IPS-15b (cell line): ENCODE measurements around the gene ADSS2.
"Not testable (repeated sequence)": the region's sequence is repeated elsewhere in the genome, so short reads cannot be mapped to it uniquely, and the experiment has no call there.

Source experiments
- H3K27me3 ChIP-seq: one replicate; pipeline ENCODE4 v1.6.1; 2013; ENCODE audit warnings: low read length; ENCODE audit not compliant: control insufficient read depth, insufficient read depth
- H3K36me3 ChIP-seq: one replicate; pipeline ENCODE4 v1.6.1; 2013; ENCODE audit warnings: low read length; ENCODE audit not compliant: control insufficient read depth, insufficient read depth
- H3K4me1 ChIP-seq: one replicate; pipeline ENCODE4 v1.6.1; 2013; ENCODE audit warnings: mild to moderate bottlenecking, low read length; ENCODE audit not compliant: control insufficient read depth, insufficient read depth
- H3K4me3 ChIP-seq: one replicate; pipeline ENCODE4 v1.5.1; 2013; ENCODE audit warnings: low read depth, low read length
- H3K9ac ChIP-seq: one replicate; pipeline ENCODE4 v1.6.1; 2013; ENCODE audit warnings: low read depth, mild to moderate bottlenecking, low read length
- H3K9me3 ChIP-seq: one replicate; pipeline ENCODE4 v1.6.1; 2013; ENCODE audit warnings: mild to moderate bottlenecking, low read length; ENCODE audit not compliant: control insufficient read depth, insufficient read depth

The ADSS2 gene

GRCh38 chr1:244371242-244372141, 80.2 kb downstream of the ADSS2 start:
- H3K4me1 ChIP-seq: no peaks in the 10 kb centered on the region
- H3K9me3 ChIP-seq: no peaks in the 10 kb centered on the region
- no peaks in the 10 kb centered on the region for H3K27me3 ChIP-seq
- no peaks in the 10 kb centered on the region for H3K36me3 ChIP-seq
- no peak overlapping the region for H3K9ac ChIP-seq
- H3K4me3 ChIP-seq: no peak overlapping the region

GRCh38 chr1:244370060-244370637, 81.6 kb downstream of the ADSS2 start:
- no peaks in the 10 kb centered on the region for H3K4me1 ChIP-seq
- H3K9me3 ChIP-seq: peaks cover 2% of the 10 kb centered on the region
- no peaks in the 10 kb centered on the region for H3K27me3 ChIP-seq
- H3K4me3 ChIP-seq: no peak overlapping the region
- no peak overlapping the region for H3K9ac ChIP-seq
- no peaks in the 10 kb centered on the region for H3K36me3 ChIP-seq

- Histone ChIP-seq H3K4me1 (no peaks in the 10 kb centered on the region), H3K27me3 (no peaks in the 10 kb centered on the region), H3K9ac (no peak overlapping the region), H3K4me3 (no peak overlapping the region), H3K36me3 (no peaks in the 10 kb centered on the region), H3K9me3 (peaks cover 2% of the 10 kb centered on the region)
Observed at GRCh38 chr1:244369256-244370057, 82.3 kb downstream of the ADSS2 start.

GRCh38 chr1:244368279-244368678, 83.4 kb downstream of the ADSS2 start:
- H3K9ac ChIP-seq: no peak overlapping the region
- H3K4me1 ChIP-seq: no peaks in the 10 kb centered on the region
- H3K36me3 ChIP-seq: no peaks in the 10 kb centered on the region
- no peak overlapping the region for H3K4me3 ChIP-seq
- H3K9me3 ChIP-seq: peaks cover 2% of the 10 kb centered on the region
- H3K27me3 ChIP-seq: no peaks in the 10 kb centered on the region

- Histone ChIP-seq H3K4me1 (no peaks in the 10 kb centered on the region), H3K9me3 (peaks cover 2% of the 10 kb centered on the region), H3K27me3 (no peaks in the 10 kb centered on the region), H3K4me3 (no peak overlapping the region), H3K36me3 (no peaks in the 10 kb centered on the region), H3K9ac (no peak overlapping the region)
Observed at GRCh38 chr1:244367399-244368114, 84.2 kb downstream of the ADSS2 start.

- no peak overlapping the region for H3K9ac ChIP-seq
- H3K4me3 ChIP-seq: no peak overlapping the region
- H3K27me3 ChIP-seq: no peaks in the 10 kb centered on the region
- no peaks in the 10 kb centered on the region for H3K36me3 ChIP-seq
- peaks cover 9% of the 10 kb centered on the region for H3K4me1 ChIP-seq
- peaks cover 2% of the 10 kb centered on the region for H3K9me3 ChIP-seq
Observed at GRCh38 chr1:244365809-244366208, 85.9 kb downstream of the ADSS2 start.

- H3K9me3 ChIP-seq, H3K27me3 ChIP-seq, H3K36me3 ChIP-seq, H3K9ac ChIP-seq, H3K4me3 ChIP-seq: not testable (repeated sequence)
- H3K4me1 ChIP-seq: peaks cover 10% of the 10 kb centered on the region
Observed at GRCh38 chr1:244365262-244365661, 86.4 kb downstream of the ADSS2 start.

GRCh38 chr1:244362476-244362875, 89.2 kb downstream of the ADSS2 start:
- H3K9me3 ChIP-seq: peaks cover 2% of the 10 kb centered on the region
- no peaks in the 10 kb centered on the region for H3K27me3 ChIP-seq
- no peak overlapping the region for H3K4me3 ChIP-seq
- peaks cover 10% of the 10 kb centered on the region for H3K4me1 ChIP-seq
- no peak overlapping the region for H3K9ac ChIP-seq
- H3K36me3 ChIP-seq: no peaks in the 10 kb centered on the region

GRCh38 chr1:244361764-244362473, 89.8 kb downstream of the ADSS2 start:
- H3K4me1 ChIP-seq: peaks cover 10% of the 10 kb centered on the region
- peaks cover 2% of the 10 kb centered on the region for H3K9me3 ChIP-seq
- H3K9ac ChIP-seq: no peak overlapping the region
- H3K27me3 ChIP-seq: no peaks in the 10 kb centered on the region
- no peaks in the 10 kb centered on the region for H3K36me3 ChIP-seq
- H3K4me3 ChIP-seq: no peak overlapping the region
